ENCODE measurements around the gene MLLT6.

MLLT6 gene

DNA sequence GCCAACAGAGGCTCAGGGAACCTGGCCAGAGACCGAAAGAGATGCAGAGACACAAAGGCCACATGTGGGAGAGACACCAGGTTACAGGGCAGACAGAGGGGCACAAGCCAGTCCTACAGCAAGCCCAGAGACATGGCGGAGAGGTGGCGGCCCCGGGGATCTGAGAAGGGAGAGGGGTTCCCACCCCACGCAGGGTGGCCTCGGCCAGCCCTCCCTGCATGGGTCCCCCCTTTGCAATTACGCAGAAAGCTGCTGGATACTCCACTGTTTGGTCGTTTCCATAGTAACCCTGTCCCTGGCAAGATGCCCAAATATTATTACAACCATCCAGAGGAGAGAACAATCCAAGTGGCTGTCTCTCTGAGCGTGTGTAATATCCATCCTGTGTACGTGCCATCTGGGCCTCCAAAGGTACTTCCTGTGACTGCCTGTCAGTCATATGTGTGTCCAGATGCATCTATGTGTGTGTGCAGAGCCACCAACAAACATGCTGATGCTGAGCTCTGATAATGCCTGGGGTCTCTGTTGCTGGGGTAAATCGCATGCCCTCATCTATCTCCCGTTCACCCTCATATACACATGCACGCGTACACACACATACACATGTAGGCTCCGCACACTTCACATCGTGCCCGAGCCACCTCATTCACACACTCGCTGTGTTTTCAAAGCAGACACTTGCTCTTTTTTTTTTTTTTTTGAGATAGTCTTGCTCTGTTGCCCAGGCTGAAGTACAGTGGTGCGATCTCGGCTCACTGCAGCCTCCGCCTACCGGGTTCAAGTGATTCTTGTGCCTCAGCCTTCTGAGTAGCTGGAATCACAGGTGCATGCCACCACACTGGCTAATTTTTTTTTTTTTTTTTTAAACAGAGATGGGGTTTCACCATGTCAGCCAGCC lies 37.6 kb downstream of the MLLT6 start:
- DNase-seq (ENCODE audit: low spot score): no peak

- no peak for DNase-seq (ENCODE audit: low spot score)
Observed at GRCh38 chr17:38743556-38744171, 38.6 kb downstream of the MLLT6 start.

DNA sequence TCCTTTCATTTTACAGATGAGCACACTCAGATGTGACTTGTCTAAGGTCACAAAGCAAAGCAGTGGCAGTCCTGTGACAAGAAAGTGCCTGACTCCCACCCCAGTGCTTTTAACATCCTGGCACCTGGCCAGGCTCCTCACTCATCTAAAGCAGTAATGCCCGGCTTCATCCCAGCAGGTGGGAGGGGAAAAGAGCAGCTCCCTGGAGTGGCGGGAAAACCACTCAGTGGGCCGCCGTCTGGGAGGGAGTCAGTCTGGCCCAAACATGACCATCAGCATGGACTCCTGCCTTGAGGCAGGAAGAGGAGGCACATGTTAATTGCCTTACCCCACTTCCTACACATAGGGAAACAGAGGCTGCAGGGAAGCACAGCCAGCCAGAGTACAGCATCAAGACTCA lies 40.5 kb downstream of the MLLT6 start:
- DNase-seq (ENCODE audit: low spot score): no peak

DNA sequence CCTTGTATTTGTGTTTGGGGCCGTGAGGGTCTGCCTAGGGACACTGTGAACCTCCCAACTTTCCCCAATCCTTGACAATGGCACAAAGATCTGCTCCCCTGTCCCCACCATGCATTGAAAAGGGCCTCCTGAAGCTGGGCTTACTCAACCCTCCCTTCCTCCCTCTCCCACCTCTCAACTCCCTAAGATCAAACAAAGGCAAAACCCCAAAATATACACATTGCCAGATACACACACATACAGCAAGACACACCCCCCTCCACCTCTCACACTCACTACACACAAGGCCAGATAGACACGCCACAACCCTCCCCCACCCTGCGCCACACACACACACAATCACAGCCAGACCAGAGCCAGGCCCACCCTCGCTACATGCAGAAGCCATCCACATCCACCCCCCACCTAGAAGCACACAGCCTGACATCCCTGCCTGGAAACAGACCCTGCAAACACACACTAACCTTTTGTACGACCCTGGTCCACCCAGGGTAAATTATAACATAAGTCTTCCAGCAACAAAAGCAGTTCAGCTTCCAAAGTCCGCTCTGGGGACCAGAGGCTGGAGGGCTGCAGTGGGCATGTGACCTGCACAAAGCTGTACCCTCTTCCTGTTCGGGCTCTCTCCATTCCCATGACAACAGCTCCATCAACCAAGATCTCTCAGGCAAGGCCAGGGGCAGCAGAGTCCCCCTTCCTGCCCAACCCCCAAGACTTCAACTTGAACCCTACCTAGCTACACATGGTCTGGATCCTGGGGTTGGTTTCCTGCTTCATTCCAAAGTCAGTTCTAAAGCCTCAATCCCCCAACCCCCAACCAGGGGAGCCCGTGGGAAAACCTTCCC lies 41.2 kb downstream of the MLLT6 start:
- DNase-seq (ENCODE audit: low spot score): no peak

- no peak for DNase-seq (ENCODE audit: low spot score)
Observed at GRCh38 chr17:38746849-38747462, 41.9 kb downstream of the MLLT6 start.

GRCh38 chr17:38747463-38748148 lies 42.5 kb downstream of the MLLT6 start:
- DNase-seq (ENCODE audit: low spot score): no peak

DNA sequence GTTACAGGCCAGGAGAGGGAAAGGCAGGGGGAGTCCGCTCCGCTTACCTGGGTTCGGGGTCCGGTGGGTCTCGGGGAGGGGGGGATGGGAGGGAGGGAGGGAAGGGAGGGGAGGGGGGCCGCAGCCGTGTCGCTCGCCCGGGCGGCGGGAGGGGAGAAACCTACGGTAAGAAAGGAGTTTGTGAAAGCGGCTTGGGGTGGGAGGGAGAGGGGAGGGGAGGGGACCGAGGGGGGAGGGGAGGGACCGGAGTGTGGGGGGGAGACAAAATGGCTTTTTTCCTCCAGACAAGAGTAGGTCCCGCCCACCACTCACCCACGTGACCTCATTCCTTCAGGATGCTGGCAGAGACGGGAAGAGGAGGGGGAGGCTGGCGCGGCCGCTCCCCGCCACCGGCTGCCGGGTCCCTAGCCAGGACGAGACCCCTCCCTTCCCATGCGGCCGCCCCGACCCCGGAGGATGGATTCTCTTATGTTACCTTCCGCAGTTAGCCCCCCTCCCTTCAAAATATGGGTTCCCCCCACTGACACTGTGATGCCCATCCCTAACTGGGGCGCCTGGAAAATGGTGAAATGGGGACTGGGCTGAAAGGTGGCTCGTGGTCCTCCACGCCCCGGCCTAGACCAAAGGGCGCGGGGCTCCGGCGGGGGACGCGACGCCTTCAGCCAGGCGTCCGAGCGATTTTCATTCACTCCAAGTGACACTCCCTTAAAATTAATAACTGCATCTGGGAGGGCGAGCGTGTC lies 43.2 kb downstream of the MLLT6 start, which contains the start of gene PCGF2:
Gene PCGF2, minus strand, starts transcription at position 188 of the 743 bp plus-strand sequence. CDS start 7,934 bp downstream, outside the sequence.
- DNase-seq (ENCODE audit: low spot score): no peak

GRCh38 chr17:38748892-38749222 lies 43.8 kb downstream of the MLLT6 start:
- DNase-seq (ENCODE audit: low spot score): no peak

DNA sequence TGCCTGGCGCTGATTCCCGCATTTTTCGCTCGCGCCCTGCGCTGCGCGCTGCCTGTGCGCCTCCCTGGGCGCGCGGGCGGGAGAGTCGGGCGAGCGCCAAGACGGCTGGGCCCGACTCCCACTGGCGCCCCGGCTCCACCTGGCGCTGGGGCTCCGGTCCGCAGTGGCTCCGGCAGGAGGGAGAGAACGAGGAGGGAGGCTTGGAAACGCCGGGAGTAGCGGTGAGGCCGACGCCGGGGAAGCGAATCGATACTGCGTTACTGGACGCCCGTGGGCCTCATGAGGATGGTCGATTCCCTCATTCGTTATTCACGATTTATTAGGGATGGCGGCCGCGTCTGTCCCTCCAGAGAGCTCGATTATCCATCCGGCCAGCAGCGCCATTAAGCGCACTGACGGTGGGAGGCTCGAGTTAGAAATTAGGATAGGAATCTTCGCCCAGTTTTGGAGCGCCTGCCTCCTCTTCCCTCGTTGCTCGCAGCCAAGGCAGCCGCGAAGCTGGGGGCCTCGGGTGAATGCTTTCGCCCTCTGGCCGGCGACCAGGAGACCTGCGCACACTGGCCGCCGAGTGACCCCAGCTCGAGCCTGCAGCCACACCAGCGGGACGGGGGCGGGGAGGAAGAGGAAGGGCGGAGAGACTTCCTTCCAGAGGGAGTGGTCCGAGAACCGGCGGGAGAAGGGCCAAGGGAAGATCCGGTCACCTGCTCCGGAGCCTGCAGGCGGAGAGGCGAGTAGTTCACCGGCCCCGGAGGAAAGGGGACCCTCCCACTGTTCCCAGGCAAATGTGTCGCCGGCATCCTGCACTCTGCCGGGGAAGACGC lies 44.4 kb downstream of the MLLT6 start:
- no peak for DNase-seq (ENCODE audit: low spot score)

- DNase-seq (ENCODE audit: low spot score): no peak
Observed at GRCh38 chr17:38750044-38750311, 44.9 kb downstream of the MLLT6 start.

GRCh38 chr17:38750312-38751121 lies 45.4 kb downstream of the MLLT6 start:
- DNase-seq (ENCODE audit: low spot score): no peak

DNA sequence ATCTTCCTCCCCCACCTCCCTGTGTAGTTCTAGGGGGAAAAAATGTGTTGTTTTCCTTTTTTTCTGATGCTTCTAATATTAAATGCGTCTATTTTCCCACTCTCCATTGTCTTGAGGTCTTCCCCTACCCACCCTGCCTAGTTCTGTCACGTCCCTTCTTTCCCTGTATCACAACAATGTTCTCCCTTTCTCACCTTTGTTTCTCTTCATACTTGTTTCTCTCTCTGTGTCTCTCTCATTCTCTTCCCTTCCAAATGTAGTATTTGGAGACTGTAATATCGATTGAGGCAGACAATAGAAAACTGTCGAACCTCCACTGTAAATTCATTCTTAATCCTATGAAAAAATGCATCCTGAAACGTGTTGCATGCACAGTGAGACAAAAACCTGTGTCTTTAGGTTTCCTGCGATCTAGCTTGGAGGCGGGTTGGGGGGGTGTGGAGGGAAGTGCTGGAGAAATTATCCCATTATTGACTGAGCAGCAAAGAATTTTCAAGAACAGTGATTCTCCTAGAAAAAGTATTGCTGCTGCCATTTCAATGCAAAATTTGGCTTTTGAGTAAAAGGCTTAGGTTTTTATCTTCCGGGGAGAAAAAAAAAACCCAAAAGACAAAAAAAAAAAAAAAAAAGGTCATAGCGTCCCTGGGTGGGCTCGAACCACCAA lies 46.2 kb downstream of the MLLT6 start:
- no peak for DNase-seq (ENCODE audit: low spot score)

DNA sequence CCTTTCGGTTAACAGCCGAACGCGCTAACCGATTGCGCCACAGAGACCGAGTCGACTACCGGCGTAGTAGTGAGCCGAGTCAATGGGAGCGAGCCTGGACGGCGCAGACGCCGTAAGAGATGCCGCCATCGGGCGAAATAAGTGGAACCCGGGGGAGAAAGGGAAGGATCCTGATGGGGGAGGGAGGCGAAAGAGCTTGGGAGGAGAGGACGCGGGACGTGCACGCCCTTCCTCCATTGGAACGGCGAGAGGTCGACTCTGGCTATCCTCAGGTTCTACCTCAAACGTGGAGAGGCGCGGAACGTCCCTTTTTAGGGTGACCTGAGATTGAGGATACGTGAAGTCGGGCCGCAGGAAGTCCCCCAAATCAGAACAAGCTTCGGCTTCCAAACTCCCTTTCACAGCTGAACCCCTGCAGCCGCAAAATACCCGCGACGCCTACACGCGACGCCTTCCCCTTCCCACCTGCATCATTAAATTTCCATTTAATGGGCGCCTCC lies 46.8 kb downstream of the MLLT6 start:
- peak; percentile 83 for DNase-seq (ENCODE audit: low spot score)

DNA sequence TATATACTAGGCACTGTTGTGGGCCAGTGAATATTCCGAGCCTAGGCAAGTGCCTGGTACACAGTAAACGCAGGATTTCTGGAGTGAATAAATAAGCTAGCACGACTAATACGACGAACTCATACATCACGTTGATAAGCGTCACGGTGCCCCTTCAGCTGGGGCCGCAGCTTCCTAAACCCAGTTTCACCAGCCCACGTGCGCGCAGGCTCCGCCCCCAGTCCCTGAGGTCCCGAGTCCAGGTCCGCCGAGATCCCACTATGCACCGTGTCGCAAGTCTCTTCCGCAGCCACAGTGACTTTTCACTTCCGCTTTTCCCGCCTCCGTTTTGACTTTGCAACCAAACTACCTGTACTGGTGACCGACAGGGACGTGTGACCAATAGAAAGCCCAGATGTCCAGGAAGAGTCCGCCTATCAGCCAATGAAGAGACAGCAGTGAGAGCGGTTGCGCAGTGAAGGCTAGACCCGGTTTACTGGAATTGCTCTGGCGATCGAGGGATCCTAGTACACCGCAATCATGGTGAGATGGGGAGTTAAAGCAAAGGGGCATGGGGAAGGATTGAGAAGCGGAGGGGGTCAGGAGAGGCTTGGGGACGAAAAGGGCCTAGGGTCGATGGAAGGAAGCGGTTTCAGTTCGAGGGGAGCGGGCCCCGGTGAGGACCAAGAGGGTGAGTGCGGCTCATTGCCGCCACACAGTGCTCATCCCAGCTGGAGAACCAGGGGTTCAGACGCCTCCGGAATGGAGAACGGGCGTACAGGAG lies 47.4 kb downstream of the MLLT6 start, which contains the start of gene PSMB3:
Gene PSMB3, plus strand, starts transcription at position 434 of the 763 bp plus-strand sequence. Its CDS starts 86 bp downstream, at position 520.
- DNase-seq (ENCODE audit: low spot score): peak; percentile 100

DNA sequence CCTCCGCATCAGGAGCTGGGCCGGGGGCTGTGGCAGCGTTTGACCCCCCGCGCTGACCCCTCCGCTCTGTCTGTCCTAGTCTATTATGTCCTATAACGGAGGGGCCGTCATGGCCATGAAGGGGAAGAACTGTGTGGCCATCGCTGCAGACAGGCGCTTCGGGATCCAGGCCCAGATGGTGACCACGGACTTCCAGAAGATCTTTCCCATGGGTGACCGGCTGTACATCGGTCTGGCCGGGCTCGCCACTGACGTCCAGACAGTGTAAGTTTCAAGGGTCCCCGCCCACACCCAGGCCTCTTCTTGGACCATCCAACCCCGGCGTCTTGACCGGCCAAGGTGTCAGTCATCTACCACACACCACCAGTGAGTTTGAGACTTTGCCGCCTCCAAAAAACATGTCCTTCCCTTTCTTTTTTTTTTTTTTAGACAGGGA lies 48.0 kb downstream of the MLLT6 start:
- DNase-seq (ENCODE audit: low spot score): no peak

DNA sequence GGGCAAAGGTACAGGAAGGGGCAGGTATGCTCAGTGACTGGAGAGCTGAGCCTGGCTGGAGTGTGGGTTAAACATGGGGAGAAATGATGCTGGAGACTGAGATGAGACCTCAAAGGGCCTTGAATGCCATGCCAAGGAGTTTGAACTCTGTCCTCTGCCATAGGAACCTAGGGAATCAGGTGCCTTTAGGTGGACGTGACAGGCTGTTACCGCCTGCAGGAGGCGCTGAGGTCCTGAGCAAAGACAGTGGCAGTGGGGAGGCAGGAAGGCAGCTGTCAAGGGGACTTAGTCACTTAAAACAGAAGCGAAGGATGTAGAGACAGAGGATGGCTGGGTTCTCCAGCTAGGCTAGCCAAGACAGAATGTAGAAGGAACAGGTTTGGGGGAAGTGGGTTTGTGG lies 56.5 kb downstream of the MLLT6 start:
- no peak for DNase-seq (ENCODE audit: low spot score)

GRCh38 chr17:38762231-38762630 lies 57.2 kb downstream of the MLLT6 start:
- no peak for DNase-seq (ENCODE audit: low spot score)

DNA sequence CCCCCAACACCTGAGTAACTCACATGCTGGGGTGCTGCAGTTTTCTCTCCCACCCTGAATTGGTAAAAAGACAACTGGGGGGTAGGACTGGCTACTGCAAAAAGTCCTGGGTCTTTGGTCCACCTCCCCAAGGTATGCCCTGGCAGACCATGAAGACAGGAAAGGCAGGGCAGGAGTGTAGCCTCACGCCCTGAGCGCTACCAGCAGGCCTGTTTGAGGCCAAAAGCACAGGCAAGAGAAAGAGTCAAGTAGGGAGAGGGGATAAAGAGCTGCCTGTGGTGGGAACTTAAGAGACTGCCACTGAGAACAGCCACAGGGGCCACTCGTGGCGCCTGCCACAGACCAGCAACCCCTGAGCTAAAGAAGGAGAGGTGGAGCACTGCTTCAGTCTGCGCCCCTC lies 61.3 kb downstream of the MLLT6 start:
- no peak for DNase-seq (ENCODE audit: low spot score)

Measured in pons (tissue), 1 donor.